UCSD-AML1 (cell line): ENCODE data around the gene RNF182.
"Not testable (repeated sequence)": the region's sequence is repeated elsewhere in the genome, so short reads cannot be mapped to it uniquely, and the experiment has no call there.

ENCODE experiments used
- DNase-seq: peaks from one replicate; lab custom pipeline; 2025; ENCODE audit not compliant: unreplicated experiment; lab: John Stamatoyannopoulos, UW

The RNF182 gene

DNA sequence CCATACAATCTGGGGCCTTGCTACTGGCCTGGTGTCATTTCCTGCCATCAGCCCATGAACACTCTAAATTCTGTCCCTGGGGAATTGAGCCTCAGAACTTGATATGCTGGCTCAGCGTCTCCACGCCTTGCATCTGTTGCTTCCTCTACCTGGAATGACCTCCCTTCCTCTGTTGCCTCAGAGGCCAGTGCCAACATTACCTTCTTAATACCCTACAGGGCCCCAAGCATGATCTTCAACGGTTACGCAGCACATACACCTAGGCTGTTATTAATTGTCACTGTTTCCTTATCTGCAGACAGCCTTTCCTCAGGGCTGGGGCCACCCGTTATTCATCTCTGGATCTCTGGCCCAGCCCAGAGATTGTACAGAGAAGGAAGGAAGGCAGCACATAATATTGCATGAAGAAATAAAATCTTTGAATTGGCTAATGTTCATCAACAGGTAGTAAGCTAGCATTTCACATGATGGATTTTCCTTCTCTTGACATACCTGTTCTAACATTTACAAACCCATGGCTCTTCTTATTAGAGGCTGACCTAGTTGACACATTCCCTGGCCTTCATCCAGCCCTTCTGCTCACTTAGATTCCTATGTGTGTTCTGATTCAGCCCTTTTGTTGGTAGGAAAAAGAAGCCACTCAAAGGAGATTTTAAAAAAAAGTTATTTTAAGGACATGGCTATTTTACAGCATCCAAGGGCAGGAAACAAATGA is 8.4 kb upstream of the RNF182 start:
- DNase-seq: no peak

DNA sequence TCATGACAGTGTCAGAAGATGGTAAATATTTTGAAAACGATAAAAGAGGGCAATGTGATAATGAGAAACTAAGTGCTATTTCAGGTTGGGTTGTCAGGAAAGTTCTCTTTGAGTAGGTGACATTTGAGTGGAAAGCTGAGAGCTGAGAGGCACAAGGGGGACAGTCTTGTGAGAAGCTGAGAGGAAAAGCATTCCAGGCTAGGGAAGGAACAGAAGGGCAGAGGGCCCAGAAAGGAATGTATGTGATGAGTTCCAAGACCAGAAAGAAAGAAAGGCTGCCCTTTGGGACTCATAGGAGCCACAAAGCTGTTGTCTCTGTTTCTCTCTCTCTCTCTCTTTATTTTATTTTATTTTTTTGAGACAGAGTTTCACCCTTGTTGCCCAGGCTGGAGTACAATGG is 7.6 kb upstream of the RNF182 start:
- no peak for DNase-seq

DNA sequence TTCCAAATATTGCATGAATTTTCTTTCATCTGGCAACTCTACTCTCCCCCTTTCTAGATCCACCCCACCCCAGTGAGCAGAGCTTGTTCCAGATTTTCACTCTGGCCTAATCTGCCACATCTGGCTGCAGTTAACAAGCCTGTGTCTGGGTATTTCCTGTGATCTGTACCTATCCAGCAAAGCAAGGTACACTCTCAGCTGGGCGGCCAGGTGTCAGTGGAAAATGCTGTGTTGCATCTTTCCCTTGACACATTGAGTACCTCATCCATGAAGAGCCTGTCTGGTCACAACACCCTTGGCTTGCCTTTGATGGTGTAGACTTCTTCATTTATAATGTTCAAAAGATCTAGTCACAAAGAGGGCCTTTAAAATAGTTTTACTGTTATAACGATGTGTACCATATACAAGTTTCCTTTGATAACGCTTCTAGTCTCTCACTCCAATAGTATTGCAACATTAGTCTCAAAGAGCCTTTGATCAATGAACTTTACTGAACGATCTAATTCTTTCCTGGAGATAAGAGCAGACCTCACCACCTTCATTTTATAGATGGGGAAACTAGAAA is 6.0 kb upstream of the RNF182 start:
- DNase-seq: no peak

DNA sequence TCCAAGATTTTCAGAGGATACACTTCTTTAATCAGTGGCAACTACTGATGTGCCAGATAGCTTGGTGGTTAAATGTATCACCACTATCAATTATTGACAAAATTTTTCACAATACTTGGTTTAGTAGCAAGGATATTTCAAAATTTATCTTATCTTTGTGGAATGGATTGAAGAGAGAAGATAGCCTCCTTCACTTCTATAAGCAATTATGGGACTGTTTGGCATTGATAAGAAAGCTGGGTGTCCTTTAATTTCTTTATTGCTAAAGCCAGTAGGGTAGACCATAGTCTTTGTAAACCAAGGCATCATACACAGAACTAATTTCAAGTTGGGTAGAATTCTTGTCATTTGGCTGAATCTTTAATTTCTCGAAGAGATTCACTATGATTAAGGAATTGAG is 4.9 kb upstream of the RNF182 start:
- DNase-seq: no peak

DNA sequence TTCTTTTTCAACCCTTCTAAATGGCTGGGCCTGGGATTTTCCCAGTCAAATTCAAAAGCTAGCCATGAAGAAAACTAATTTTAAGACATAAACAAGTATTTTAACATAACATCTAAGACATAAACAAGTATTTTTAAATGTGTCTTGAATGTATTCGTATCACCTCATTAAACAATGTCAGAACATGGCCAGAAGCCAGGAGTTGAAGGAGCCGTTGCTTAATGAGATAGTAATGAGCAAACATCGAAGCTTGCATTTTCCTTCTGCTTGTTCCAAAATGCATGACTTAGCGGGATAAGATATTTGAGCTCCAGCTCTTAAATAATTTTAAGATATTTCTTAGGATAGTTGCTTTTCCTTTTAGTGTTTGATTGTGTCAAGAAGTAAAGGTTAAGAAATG is 4.2 kb upstream of the RNF182 start:
- no peak for DNase-seq

DNA sequence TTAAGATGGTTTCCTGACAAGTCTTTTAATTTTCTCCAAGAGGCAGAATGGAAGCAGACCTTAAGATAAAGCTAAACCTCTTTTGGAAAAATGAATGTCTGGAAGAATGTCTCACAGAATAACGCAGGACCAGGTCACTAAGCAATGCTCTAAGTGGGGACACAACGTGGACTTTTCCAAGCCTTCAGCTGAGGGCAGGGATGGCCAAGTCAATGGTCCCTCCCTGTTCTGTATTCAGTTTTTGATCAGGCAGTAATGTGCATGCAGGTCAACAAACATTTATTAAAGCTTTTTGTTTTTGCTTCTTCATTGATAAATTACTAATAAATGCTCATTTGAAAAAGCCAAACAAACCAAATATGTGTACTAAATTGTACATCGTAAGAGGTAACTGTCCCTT is 2.0 kb upstream of the RNF182 start:
- DNase-seq: no peak

DNA sequence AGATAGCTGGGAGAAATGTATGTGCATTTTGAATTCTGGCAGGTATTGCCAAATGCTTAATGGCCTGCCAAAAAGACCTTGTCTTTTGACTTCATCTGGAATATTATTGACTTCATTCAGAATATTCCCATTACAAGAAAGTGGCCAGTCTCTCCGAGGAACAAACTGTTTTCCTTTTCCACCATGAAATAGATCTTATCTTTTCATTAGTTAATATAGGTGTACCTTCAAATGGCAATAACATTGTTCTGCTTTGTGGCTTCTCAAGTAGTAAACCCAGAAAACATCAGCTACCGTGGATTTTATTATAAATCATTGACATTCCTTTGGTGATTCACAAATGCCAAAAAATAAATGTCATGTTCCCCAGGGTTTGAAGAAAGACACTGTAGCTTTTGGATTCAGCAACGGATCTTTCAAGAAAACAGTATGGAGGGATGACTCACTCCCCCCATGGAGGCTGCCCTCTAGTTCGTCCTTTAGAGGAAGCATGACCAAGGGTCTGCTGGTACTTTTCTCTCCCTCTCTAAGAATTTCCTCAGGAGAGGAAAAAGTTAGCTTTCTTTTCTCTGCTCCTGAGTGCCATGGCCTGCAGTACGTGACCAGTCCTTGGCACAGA is 1.1 kb upstream of the RNF182 start:
- no peak for DNase-seq

DNA sequence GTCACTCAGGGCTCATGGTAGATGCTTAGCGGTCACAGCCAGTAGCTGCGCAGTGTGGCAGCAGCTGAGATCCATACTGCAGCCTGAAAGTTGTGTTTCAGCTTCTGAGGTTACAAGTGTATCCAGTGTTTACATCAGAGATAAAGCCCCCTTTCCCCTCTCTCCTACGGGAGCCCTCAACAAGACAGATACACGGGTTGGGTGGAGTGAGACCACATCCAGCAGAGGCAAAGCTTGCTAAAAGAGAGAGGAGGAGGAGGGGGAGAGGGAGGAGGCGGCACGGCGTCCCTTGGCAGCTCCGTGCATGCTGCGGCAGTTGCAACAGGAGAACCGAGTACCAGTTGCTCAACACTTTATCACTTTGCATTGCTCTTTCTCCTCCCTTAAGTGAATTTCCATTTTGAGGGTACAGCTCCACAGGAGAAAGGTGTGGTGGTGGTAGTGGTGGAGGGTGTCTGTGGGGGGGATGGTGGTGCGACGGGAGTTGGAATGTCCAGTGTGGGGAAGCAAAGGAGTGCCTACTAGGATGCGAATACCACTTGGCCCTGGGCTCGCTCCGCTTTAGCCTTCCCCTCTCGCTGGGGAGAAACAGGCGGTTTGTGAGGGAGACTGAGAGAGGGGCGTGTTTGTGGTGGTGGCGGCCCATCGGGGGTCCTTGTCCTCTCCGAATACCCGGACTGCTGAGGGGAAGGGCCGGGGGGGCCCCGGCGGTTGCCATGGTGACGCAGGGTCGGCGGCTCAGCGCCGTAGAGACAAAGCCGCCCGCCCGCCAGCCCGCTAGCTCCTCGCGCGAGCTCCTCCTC is 405 bp upstream of the RNF182 start:
- no peak for DNase-seq

DNA sequence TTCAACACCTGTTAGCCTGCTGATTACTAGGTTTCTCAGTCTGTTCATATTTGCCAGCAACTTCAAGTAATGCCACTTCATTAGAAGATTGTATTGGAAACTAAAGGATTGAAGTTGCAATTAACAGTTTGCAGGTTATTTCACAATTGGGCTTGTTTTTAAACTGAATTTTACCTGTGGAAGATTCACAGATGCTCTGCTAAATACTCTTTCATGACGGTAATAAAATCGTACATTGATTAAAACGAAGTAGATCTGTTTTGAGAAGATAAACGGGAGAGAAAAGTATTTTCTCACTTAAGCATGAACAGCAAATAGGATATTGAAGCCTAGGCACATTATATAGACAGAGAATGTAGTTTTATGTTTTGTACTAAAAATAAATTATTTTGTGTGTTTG is 1.6 kb downstream of the RNF182 start:
- DNase-seq: no peak

DNA sequence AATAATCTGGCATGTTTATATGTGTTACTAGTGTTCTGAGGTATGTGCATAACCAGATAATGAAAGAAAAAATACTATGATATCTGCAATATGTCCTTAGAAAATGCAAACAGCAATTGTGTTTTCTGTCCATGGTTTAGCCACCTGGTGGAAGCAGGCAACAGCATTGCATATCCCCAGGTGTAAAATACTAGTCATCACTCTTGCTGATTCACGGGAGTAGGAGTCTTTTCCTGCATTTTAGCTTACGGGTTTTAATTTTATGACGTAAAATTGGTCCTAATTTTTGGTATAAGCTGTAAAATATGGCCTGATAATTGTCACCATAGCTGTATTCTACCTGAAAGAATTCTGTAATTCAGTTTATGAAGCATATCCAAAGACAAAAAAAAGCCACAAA is 2.5 kb downstream of the RNF182 start:
- no peak for DNase-seq

DNA sequence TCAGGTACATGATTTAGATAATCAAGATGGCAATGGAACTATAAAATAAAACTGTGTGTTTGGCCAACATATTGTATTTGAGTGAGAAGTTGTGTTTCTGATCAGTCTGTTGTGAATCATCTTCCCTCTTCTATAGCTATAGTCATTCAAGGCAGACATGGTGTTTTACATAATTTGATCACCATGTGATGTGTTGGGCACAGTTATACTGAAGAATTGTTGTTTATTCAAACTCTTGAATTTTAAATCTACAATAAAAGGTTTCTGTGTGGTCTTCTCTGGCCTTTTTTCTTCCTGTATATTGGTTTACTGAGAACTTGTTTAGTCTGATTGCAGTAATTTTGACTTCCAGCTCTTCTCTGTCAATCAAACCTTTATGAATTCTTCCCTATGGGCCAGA is 4.4 kb downstream of the RNF182 start:
- no peak for DNase-seq

DNA sequence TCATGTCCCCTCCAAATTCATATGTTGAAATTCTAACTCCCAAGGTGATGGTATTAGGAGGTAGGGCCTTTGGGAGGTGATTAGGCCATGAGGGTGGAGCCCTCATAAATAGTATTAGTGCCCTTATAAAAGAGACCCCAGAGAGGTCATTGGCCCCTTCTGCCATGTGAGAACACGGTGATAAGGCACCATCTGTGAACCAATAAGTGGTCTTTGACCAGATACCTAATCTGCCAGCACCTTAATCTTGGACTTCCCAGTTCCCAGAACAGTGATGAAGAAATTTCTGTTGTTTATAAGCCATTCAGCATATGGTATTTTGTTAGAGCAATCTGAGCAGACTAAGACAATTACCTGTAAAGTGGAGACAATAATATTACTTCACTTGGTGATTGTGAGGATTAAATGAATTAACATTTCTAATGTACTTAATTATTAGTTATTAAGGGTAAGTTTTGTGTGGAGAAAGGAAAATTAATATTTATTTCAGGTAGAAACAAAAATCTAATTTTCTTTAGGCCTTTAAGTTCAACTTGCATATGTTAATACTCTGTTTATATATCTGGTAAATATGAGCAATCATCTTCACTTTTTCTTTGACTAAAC is 7.1 kb downstream of the RNF182 start:
- no peak for DNase-seq

DNA sequence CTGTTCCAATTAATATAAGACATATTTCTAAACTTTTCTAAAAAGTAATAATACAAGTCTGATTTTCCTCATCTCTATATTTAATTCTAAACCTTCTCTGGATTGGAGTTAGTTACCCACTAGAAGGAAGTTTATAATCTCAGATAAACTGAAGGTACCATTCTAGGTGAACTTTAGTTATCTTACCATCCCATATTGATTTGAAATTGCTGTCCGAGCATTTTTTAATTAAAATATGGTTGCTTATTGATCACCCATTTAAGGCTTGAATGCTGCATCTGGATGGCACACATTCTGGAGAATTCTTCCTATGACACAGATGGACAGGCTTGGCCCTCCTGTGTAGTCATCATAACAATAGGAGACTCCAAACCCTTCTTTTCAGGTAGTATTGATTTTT is 8.0 kb downstream of the RNF182 start:
- DNase-seq: no peak

DNA sequence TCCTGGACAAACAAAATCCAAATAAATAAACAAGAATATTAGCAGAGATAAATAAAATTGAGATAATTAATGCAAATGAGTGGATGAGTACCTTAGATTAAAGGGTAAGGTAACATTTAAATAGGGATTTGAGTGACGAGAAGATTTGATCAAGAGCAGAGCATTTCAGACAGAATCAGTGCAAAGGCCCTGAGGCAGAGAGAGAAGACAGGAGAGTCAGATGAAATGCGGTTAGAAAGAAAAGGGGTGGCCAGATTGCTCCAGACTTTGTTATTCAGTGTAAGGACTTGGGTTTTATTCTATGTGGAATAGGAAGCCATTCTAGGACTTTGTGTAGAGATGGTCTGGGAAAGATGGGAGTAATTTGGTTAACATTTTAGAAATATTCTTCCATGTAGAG is 10.0 kb downstream of the RNF182 start:
- no peak for DNase-seq

DNA sequence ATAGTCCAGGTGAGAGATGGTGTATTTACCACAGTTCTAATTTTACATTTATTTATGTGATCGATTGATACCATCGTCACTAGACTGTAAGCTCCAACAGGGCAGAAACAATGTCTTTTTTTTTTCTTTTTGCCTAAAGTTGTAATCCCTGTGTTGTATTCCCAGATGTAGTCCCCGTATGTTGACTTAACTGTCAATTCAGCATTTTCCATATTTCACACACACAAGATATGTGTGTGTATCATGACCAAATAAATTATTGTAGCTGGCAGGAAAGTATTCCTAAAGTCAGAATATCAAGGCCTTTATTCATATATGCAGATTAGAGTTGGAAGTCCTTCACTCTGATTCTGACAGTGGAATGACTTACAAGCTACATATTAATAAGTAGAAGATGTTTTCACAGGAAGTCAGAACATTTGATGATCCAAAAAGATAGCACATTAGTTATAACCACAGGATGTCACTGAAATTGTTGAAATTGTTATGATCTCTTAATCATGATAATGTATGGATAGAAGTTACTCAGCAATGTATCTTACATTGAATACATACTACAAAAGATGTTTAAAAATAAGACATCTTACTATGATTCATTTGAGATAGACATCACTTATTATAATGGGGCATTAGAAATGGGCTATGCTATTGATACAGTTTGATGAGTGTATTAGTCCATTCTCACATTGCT is 10.6 kb downstream of the RNF182 start:
- no peak for DNase-seq

DNA sequence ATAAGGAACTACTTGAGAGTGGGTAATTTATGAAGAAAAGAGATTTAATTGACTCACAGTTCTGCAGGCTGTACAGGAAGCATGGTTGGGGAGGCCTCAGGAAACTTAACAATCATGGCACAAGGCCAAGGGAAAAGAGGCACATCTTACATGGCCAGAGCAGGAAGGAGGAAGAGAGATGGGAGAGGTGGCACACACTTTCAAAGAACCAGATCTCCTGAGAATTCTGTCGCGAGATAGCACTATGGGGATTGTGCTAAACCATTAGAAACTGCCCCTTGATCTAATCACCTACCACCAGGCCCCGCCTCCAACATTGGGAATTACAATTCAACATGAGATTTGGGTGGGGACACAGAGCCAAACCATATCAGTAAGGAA is 11.1 kb downstream of the RNF182 start:
- DNase-seq: not testable (repeated sequence)

DNA sequence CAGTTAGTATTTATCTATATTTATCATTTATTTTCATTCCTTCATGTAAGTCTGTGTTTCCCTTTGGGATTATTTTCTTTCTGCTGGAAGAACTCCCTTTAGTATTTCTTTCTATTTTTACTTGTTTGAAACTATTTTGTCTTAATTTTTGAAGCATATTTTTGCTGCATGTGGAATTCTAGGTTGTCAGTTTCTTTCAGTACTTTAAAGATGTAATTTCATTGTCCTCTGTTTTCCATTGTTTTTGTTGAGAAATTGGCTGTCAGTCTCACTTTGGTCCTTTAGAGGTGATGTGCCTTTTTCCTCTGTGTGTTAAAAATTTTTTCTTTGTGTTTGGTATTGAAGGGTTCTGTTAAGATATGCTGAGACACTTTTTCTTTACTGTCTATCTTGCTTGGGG is 17.1 kb downstream of the RNF182 start:
- no peak for DNase-seq

DNA sequence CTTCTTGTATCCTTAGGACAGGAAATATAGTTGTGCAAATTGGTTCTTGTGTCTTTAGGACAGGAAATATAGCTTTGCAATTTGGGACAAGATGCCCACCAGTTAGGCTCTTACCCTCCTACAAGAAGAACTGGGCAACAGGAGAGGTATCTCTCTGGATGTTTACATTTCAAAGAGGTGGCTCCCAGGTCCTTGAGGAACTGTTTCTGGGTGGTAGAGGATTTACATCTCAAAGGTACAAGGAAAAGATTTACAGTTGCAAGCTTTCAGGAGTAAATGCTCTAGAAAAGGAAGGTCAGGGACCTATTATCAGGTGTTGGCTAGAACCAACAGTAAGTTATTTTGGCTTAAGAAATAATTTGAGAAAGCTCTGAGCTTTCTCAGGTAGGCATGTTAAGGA is 19.2 kb downstream of the RNF182 start:
- no peak for DNase-seq

DNA sequence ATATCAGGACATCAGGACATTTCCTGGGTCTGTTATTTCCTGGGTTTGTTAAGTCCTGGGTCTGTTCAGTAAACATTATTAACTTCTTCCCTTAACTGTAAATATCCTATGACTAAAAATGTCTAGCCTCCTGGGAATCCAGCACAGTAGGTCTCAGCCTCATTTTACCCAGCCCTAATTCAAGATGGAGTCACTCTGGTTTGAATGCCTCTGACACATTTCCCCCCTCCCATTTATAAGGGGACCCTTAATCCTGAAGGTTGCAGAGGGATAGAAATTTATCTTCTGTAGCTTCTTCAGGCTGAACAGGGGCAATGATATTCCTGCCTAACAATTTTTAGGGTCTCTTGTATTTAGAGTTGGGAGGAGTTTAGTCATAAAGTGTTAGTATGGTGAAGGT is 21.8 kb downstream of the RNF182 start:
- DNase-seq: no peak

DNA sequence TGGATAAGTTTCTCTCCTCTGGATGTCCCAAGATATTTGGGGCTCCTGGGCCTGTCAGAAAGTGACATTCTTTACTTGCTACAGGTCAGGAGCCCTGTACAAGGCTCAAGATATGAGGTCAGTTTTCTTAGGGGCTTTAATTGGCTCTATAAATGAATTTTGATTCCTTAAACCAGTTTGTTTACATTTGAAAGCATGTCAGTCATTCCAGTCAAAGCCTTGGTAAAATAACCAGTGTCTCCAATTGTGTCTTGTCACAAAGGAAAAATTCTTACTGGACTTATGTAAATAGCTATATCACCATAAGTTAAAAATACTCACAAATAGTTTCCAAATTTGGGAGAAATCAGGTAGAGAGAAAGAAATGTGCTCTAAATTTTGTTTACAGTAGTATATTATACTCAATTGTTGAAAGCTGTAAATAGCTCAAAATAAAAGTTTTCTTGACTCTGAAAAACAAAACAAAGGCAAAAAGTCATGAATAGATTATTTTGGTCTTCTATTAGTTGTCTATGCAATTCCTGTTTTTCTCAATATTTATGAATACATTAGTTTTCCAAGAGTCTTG is 22.9 kb downstream of the RNF182 start:
- DNase-seq: no peak

DNA sequence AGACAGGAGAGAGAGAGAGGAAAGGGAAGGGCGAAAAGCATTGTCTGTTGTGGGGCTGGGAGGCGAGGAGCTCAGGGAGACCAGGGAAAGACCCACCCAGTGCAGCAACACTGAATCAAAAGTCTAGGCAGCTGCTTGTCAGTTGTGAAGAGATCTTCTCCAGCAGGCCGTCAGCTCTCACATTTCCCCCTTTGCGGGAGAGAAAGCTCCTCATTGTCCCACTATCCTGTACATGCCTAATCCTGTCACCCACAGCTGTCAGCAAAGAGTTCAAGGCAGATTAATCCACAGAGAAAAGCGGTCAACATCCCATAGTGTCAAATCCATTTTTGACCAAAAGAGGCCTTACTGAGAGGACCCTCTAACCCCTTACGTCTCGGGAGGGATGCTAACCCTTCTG is 27.3 kb downstream of the RNF182 start:
- no peak for DNase-seq
